WTC11 (cell line): Measurements from ENCODE around the gene PCDHGC4. TPM values are rescaled to one million over a fixed set of nuclear protein-coding genes. Genes with fewer than 3 reads are reported as not detected.

Source experiments
- ATAC-seq: fragments of 200-7000 bp; cut with Tn5 transposase; 2 replicates; pipeline ENCODE4 v1.10.0; 2021; ENCODE audit warnings: mild to moderate bottlenecking, moderate library complexity
- CTCF ChIA-PET: fragments of 300-600 bp; sonication (Branson Sonifier 250); formaldehyde crosslinking; loops from one replicate; lab custom pipeline; 2021; ENCODE audit warnings: antibody characterized with exemption; lab: Charles Lee
- POLR2A ChIA-PET: fragments of 350-600 bp; sonication (Branson Sonifier 250); formaldehyde crosslinking; loops from one replicate; lab custom pipeline; 2021; ENCODE audit warnings: antibody characterized with exemption; lab: Charles Lee
- DNase-seq: peaks from one replicate; pipeline ENCODE4 v3.0.0; 2021; ENCODE audit warnings: low spot score
- H3K27ac Mint-ChIP-seq: 2 replicates; pipeline ENCODE4 v1.8.0; 2021; ENCODE audit warnings: mixed read lengths
- H3K27me3 Mint-ChIP-seq: 2 replicates; pipeline ENCODE4 v1.8.0; 2021; ENCODE audit warnings: low read depth, mild to moderate bottlenecking, moderate library complexity, mixed read lengths
- H3K36me3 Mint-ChIP-seq: 2 replicates; pipeline ENCODE4 v1.8.0; 2021; ENCODE audit warnings: mixed read lengths
- H3K4me1 Mint-ChIP-seq: 2 replicates; pipeline ENCODE4 v1.8.0; 2022; ENCODE audit warnings: mixed read lengths
- H3K4me3 Mint-ChIP-seq: 2 replicates; pipeline ENCODE4 v1.8.0; 2021; ENCODE audit warnings: mild to moderate bottlenecking, moderate library complexity, mixed read lengths
- H3K9me3 Mint-ChIP-seq: 2 replicates; pipeline ENCODE4 v1.8.0; 2021; ENCODE audit warnings: mixed read lengths
- ATF1 ChIP-seq: sonication (generic); formaldehyde crosslinking; IDR thresholded peaks from 2 replicates; pipeline ENCODE4 v1.8.1; 2023; ENCODE audit warnings: mild to moderate bottlenecking, moderate library complexity, missing genetic modification reagents
- EMX1 ChIP-seq: fragments of 250-450 bp; sonication (Bioruptor Pico); IDR thresholded peaks from 2 replicates; pipeline ENCODE4 v1.8.0; 2021; ENCODE audit warnings: mild to moderate bottlenecking
- ESRRA ChIP-seq: sonication (generic); formaldehyde crosslinking; IDR thresholded peaks from 2 replicates; pipeline ENCODE4 v1.8.1; 2022; ENCODE audit warnings: mild to moderate bottlenecking, missing genetic modification reagents, borderline replicate concordance
- IRF2 ChIP-seq: sonication (generic); formaldehyde crosslinking; IDR thresholded peaks from 2 replicates; pipeline ENCODE4 v1.8.0; 2022; ENCODE audit warnings: low read depth, missing genetic modification reagents, borderline replicate concordance
- JAZF1 ChIP-seq: fragments of 250-450 bp; sonication (Bioruptor Pico); IDR thresholded peaks from 2 replicates; pipeline ENCODE4 v1.9.0; 2021; ENCODE audit warnings: moderate library complexity, mild to moderate bottlenecking, inconsistent platforms
- MXD4 ChIP-seq: fragments of 250-450 bp; sonication (Bioruptor Pico); IDR thresholded peaks from 2 replicates; pipeline ENCODE4 v1.8.0; 2021; ENCODE audit warnings: mild to moderate bottlenecking, moderate library complexity, borderline replicate concordance
- PRRX2 ChIP-seq: fragments of 250-450 bp; sonication (Bioruptor Pico); IDR thresholded peaks from 2 replicates; pipeline ENCODE4 v1.8.0; 2021; ENCODE audit warnings: mild to moderate bottlenecking
- RELA ChIP-seq: sonication (generic); formaldehyde crosslinking; IDR thresholded peaks from 2 replicates; pipeline ENCODE4 v1.8.1; 2022; ENCODE audit warnings: missing genetic modification reagents, mild to moderate bottlenecking, borderline replicate concordance
- SMAD4 ChIP-seq: sonication (generic); formaldehyde crosslinking; IDR thresholded peaks from 2 replicates; pipeline ENCODE4 v1.8.0; 2022; ENCODE audit warnings: mild to moderate bottlenecking, missing genetic modification reagents
- SP1 ChIP-seq: sonication (generic); formaldehyde crosslinking; conservative IDR thresholded peaks from 2 replicates; pipeline ENCODE4 v1.8.1; 2022; ENCODE audit warnings: missing genetic modification reagents
- TP53 ChIP-seq: sonication (generic); formaldehyde crosslinking; IDR thresholded peaks from 2 replicates; pipeline ENCODE4 v1.8.1; 2023; ENCODE audit warnings: mild to moderate bottlenecking, missing genetic modification reagents
- total RNA-seq: library from RNA; stranded (reverse); gene quantifications from 3 replicates; pipeline ENCODE4 v1.2.3, GENCODE V29; 2021
- TF ChIP-seq, protein P1 (sequence below): sonication (generic); formaldehyde crosslinking; IDR thresholded peaks from 2 replicates; pipeline ENCODE4 v1.8.1; 2022; ENCODE audit warnings: low read depth, missing genetic modification reagents, borderline replicate concordance
- TF ChIP-seq, protein P2 (sequence below): sonication (generic); formaldehyde crosslinking; conservative IDR thresholded peaks from 2 replicates; pipeline ENCODE4 v1.8.1; 2022; ENCODE audit warnings: mild to moderate bottlenecking, missing genetic modification reagents
- TF ChIP-seq, protein P3 (sequence below): fragments of 200-600 bp; IDR thresholded peaks from 2 replicates; pipeline ENCODE4 v1.8.0; 2022; ENCODE audit warnings: antibody characterized with exemption
- TF ChIP-seq, protein P4 (sequence below): fragments of 250-450 bp; sonication (Bioruptor Pico); IDR thresholded peaks from 2 replicates; pipeline ENCODE4 v1.9.0; 2021; ENCODE audit warnings: mild to moderate bottlenecking
- TF ChIP-seq, protein P5 (sequence below): sonication (generic); formaldehyde crosslinking; IDR thresholded peaks from 2 replicates; pipeline ENCODE4 v1.8.1; 2022; ENCODE audit warnings: mild to moderate bottlenecking, missing genetic modification reagents, moderate library complexity, borderline replicate concordance
- TF ChIP-seq, protein P6 (sequence below): sonication (generic); formaldehyde crosslinking; IDR thresholded peaks from 2 replicates; pipeline ENCODE4 v1.8.1; 2023; ENCODE audit warnings: mild to moderate bottlenecking, missing genetic modification reagents, borderline replicate concordance
- TF ChIP-seq, protein P7 (sequence below): fragments of 250-450 bp; sonication (Bioruptor Pico); IDR thresholded peaks from 2 replicates; pipeline ENCODE4 v1.9.0; 2021; ENCODE audit warnings: mild to moderate bottlenecking

The PCDHGC4 gene
- total RNA-seq, 1 experiment from 2014 or later, result 6.1 TPM

DNA sequence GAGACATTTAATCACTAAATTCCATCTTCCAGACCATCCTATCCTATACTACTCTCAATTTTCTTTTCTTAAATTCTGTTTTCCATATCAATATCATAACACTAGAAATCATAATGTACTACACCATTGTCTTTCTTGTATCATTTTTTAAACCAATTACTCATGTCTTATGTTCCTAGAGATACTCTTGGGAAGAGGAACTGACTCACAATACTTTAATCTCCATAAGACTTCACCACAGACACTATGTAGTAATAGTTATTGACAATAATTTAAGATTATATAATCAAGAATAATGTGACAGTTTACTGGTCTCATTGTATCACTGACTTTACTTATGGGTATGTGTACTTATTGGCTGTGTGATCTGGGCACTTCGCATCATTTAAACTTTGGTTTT is 47.9 kb downstream of the PCDHGC4 start:
- TF ChIP-seq JAZF1 (CRISPR knock-in tag) (no peak), MXD4 (CRISPR knock-in tag) (no peak), EMX1 (CRISPR knock-in tag) (no peak), IRF2 (CRISPR knock-in tag) (no peak), PRRX2 (CRISPR knock-in tag) (no peak), RELA (no peak), ATF1 (CRISPR knock-in tag) (no peak), SP1 (CRISPR knock-in tag) (no peak)
- TF ChIP-seq, protein P1, sequence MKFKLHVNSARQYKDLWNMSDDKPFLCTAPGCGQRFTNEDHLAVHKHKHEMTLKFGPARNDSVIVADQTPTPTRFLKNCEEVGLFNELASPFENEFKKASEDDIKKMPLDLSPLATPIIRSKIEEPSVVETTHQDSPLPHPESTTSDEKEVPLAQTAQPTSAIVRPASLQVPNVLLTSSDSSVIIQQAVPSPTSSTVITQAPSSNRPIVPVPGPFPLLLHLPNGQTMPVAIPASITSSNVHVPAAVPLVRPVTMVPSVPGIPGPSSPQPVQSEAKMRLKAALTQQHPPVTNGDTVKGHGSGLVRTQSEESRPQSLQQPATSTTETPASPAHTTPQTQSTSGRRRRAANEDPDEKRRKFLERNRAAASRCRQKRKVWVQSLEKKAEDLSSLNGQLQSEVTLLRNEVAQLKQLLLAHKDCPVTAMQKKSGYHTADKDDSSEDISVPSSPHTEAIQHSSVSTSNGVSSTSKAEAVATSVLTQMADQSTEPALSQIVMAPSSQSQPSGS (CRISPR knock-in tag), result no peak
- TF ChIP-seq, protein P2, sequence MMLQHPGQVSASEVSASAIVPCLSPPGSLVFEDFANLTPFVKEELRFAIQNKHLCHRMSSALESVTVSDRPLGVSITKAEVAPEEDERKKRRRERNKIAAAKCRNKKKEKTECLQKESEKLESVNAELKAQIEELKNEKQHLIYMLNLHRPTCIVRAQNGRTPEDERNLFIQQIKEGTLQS (CRISPR knock-in tag), result no peak
- TF ChIP-seq, protein P3, sequence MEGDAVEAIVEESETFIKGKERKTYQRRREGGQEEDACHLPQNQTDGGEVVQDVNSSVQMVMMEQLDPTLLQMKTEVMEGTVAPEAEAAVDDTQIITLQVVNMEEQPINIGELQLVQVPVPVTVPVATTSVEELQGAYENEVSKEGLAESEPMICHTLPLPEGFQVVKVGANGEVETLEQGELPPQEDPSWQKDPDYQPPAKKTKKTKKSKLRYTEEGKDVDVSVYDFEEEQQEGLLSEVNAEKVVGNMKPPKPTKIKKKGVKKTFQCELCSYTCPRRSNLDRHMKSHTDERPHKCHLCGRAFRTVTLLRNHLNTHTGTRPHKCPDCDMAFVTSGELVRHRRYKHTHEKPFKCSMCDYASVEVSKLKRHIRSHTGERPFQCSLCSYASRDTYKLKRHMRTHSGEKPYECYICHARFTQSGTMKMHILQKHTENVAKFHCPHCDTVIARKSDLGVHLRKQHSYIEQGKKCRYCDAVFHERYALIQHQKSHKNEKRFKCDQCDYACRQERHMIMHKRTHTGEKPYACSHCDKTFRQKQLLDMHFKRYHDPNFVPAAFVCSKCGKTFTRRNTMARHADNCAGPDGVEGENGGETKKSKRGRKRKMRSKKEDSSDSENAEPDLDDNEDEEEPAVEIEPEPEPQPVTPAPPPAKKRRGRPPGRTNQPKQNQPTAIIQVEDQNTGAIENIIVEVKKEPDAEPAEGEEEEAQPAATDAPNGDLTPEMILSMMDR, result no peak
- CTCF ChIA-PET, result interaction anchor here (1.2 to 2.1 kb wide), 2 partner anchors 8 to 25 kb away, joined by 3 to 9 read pairs; no protein-coding TSS in a partner anchor

DNA sequence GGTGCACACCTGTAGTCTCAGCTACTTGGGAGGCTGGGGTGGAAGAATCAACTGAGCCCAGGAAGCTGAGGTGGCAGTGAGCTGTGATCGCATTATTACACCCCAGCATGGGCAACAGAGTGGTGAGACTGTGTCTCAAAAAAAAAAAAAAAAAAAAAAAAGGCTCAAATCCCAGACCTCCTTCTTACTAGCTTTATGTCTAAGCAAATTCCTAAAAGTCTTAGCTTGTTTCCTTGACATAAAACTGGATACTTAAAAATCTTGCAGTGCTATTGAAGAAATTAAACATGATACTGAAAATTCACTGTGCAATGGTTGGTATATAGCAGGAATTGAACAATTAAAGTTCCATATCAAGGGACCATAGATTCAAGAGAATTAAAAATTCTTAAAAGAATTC is 49.1 kb downstream of the PCDHGC4 start:
- ChIA-PET POLR2A (interaction anchor here (1.4 kb wide), 1 partner anchor 121 kb away, joined by 4 read pairs; the partner anchor contains the start of gene PCDHGA10), CTCF (interaction anchor here (0.6 to 2.1 kb wide), 2 partner anchors 9 to 85 kb away, joined by 3 to 9 read pairs; partner anchors contain the start of gene DIAPH1)
- Mint-ChIP-seq H3K4me3 (no peak overlapping the region), H3K27me3 (no peaks in the 10 kb centered on the region), H3K36me3 (peaks cover 20% of the 10 kb centered on the region), H3K27ac (no peak overlapping the region), H3K9me3 (no peaks in the 10 kb centered on the region), H3K4me1 (no peaks in the 10 kb centered on the region)
- DNase-seq (no peak), ATAC-seq (no peak)
- no peak for TF ChIP-seq SMAD4 (CRISPR knock-in tag)
- TF ChIP-seq, protein P3, result no peak
- no peak for TF ChIP-seq ESRRA
- TF ChIP-seq, protein P4, sequence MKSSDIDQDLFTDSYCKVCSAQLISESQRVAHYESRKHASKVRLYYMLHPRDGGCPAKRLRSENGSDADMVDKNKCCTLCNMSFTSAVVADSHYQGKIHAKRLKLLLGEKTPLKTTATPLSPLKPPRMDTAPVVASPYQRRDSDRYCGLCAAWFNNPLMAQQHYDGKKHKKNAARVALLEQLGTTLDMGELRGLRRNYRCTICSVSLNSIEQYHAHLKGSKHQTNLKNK (CRISPR knock-in tag), result no peak
- TF ChIP-seq, protein P5, sequence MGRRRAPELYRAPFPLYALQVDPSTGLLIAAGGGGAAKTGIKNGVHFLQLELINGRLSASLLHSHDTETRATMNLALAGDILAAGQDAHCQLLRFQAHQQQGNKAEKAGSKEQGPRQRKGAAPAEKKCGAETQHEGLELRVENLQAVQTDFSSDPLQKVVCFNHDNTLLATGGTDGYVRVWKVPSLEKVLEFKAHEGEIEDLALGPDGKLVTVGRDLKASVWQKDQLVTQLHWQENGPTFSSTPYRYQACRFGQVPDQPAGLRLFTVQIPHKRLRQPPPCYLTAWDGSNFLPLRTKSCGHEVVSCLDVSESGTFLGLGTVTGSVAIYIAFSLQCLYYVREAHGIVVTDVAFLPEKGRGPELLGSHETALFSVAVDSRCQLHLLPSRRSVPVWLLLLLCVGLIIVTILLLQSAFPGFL (CRISPR knock-in tag), result no peak
- TF ChIP-seq, protein P6, sequence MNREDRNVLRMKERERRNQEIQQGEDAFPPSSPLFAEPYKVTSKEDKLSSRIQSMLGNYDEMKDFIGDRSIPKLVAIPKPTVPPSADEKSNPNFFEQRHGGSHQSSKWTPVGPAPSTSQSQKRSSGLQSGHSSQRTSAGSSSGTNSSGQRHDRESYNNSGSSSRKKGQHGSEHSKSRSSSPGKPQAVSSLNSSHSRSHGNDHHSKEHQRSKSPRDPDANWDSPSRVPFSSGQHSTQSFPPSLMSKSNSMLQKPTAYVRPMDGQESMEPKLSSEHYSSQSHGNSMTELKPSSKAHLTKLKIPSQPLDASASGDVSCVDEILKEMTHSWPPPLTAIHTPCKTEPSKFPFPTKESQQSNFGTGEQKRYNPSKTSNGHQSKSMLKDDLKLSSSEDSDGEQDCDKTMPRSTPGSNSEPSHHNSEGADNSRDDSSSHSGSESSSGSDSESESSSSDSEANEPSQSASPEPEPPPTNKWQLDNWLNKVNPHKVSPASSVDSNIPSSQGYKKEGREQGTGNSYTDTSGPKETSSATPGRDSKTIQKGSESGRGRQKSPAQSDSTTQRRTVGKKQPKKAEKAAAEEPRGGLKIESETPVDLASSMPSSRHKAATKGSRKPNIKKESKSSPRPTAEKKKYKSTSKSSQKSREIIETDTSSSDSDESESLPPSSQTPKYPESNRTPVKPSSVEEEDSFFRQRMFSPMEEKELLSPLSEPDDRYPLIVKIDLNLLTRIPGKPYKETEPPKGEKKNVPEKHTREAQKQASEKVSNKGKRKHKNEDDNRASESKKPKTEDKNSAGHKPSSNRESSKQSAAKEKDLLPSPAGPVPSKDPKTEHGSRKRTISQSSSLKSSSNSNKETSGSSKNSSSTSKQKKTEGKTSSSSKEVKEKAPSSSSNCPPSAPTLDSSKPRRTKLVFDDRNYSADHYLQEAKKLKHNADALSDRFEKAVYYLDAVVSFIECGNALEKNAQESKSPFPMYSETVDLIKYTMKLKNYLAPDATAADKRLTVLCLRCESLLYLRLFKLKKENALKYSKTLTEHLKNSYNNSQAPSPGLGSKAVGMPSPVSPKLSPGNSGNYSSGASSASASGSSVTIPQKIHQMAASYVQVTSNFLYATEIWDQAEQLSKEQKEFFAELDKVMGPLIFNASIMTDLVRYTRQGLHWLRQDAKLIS (CRISPR knock-in tag), result no peak
- TF ChIP-seq, protein P7, sequence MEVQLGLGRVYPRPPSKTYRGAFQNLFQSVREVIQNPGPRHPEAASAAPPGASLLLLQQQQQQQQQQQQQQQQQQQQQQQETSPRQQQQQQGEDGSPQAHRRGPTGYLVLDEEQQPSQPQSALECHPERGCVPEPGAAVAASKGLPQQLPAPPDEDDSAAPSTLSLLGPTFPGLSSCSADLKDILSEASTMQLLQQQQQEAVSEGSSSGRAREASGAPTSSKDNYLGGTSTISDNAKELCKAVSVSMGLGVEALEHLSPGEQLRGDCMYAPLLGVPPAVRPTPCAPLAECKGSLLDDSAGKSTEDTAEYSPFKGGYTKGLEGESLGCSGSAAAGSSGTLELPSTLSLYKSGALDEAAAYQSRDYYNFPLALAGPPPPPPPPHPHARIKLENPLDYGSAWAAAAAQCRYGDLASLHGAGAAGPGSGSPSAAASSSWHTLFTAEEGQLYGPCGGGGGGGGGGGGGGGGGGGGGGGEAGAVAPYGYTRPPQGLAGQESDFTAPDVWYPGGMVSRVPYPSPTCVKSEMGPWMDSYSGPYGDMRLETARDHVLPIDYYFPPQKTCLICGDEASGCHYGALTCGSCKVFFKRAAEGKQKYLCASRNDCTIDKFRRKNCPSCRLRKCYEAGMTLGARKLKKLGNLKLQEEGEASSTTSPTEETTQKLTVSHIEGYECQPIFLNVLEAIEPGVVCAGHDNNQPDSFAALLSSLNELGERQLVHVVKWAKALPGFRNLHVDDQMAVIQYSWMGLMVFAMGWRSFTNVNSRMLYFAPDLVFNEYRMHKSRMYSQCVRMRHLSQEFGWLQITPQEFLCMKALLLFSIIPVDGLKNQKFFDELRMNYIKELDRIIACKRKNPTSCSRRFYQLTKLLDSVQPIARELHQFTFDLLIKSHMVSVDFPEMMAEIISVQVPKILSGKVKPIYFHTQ (CRISPR knock-in tag), result no peak
- no peak for TF ChIP-seq TP53 (CRISPR knock-in tag)
- no peak for TF ChIP-seq PRRX2 (CRISPR knock-in tag)

More for the DNA sequence above, 47.9 kb downstream of the PCDHGC4 start:
- DNase-seq, result no peak
- ATAC-seq, result no peak
- Mint-ChIP-seq H3K9me3 (no peaks in the 10 kb centered on the region), H3K4me1 (no peaks in the 10 kb centered on the region), H3K27me3 (no peaks in the 10 kb centered on the region), H3K4me3 (no peak overlapping the region), H3K36me3 (peaks cover 30% of the 10 kb centered on the region), H3K27ac (no peak overlapping the region)
- POLR2A ChIA-PET, result no interaction called here
